Kidney epithelial cell (primary cell): ENCODE data around the gene CASP14. TPM values are rescaled to one million over a fixed set of nuclear protein-coding genes. Genes with fewer than 3 reads are reported as not detected.
"Not testable (repeated sequence)": the region's sequence is repeated elsewhere in the genome, so short reads cannot be mapped to it uniquely, and the experiment has no call there.

Experiments
- DNase-seq: peaks from one replicate; pipeline ENCODE4 v3.0.0-alpha.2; 2010; ENCODE audit warnings: low read depth
- H3K27me3 ChIP-seq: 2 replicates; pipeline ENCODE4 v1.6.0; 2011; ENCODE audit warnings: low read length; ENCODE audit not compliant: control insufficient read depth, insufficient read depth
- H3K36me3 ChIP-seq: 2 replicates; pipeline ENCODE4 v1.5.1; 2011; ENCODE audit warnings: low read length; ENCODE audit not compliant: control insufficient read depth, insufficient read depth
- H3K4me3 ChIP-seq: 2 replicates; pipeline ENCODE4 v1.5.1; 2011; ENCODE audit warnings: low read depth, mild to moderate bottlenecking, control low read depth, low read length
- CTCF ChIP-seq: IDR thresholded peaks from 2 replicates; pipeline ENCODE4 v1.5.1; 2011; ENCODE audit warnings: mild to moderate bottlenecking, moderate library complexity, low read length, control low read depth, inconsistent platforms; ENCODE audit not compliant: insufficient read depth, poor library complexity, severe bottlenecking
- total RNA-seq: library from RNA; depleted of rRNA; stranded (reverse); fragments of >200 nt; gene quantifications from 2 replicates; pipeline ENCODE4 v1.2.3, GENCODE V29; 2015

Gene CASP14
- total RNA-seq, 1 donor from 2014 or later = not detected

GRCh38 chr19:15096223-15096622 is 46.9 kb downstream of the CASP14 start:
- TF ChIP-seq CTCF = no peak
- DNase-seq = no peak
- no peak overlapping the region for H3K4me3 ChIP-seq
- H3K27me3 ChIP-seq = no peaks in the 10 kb centered on the region
- no peaks in the 10 kb centered on the region for H3K36me3 ChIP-seq

DNA sequence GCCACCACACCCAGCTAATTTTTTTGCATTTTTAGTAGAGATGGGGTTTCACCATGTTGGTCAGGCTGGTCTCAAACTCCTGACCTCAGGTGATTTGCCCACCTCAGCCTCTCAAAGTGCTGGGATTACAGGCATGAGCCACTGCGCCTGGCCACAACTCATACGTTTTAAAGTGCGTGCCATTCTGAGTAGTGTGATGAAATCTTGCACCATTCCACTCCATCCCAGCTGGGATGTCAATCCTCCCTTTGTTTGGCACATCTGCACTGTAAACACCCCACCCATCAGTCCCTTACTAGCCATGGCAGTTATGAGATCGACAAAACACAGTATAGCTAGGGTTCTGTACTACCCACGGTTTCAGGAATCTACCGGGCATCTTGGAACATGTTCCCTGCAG is 48.7 kb downstream of the CASP14 start:
- not testable (repeated sequence) for H3K36me3 ChIP-seq, H3K27me3 ChIP-seq, DNase-seq, H3K4me3 ChIP-seq

DNA sequence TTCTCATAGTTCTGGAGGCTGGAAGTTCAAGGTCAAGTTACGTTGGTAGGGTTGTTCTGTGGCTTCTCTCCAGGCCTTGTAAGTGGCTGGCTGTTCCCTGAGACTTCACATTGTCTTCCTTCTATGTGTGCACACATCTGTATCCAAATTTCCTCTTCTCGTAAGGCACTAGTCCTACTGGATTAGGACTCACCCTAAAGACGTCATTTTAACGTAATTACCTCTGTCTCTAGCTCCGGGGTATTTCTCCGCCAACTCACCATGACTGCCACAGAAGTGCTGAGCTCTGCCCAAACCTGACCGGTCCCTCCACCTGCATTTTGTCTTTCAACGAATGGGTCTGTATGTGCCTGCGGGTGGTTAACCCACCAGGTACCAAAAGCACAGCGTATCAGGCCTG is 49.2 kb downstream of the CASP14 start:
- H3K36me3 ChIP-seq = no peaks in the 10 kb centered on the region
- H3K27me3 ChIP-seq = no peaks in the 10 kb centered on the region
- TF ChIP-seq CTCF = no peak
- DNase-seq = no peak
- no peak overlapping the region for H3K4me3 ChIP-seq

DNA sequence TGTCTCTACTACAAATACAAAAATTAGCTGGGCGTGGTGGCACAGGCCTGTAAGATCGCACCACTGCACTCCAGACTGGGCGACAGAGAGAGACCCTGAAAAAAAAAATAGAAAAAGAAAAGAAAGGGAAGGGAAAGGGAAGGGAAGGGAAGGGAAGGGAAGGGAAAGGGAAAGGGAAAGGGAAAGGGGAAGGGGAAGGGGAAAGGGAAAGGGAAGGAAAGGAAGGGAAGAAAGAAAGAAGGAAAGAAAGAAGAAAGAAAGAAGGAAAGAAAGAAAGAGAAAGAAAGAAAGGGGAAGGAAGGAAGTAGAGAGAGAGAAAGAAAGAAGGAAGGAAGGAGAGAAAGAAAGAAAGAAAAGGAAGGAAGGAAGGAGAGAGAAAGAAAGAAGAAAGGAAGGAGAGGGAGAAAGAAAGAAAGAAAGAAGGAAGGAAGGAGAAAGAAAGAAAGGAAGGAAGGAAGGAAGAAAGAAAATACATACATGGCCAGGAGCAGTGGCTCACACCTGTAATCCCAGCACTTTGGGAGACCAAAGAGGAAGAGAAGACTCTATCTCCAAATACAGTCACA is 49.8 kb downstream of the CASP14 start:
- DNase-seq = no peak
- TF ChIP-seq CTCF = no peak
- no peaks in the 10 kb centered on the region for H3K36me3 ChIP-seq
- H3K4me3 ChIP-seq = no peak overlapping the region
- H3K27me3 ChIP-seq = no peaks in the 10 kb centered on the region

GRCh38 chr19:15101479-15102082 is 52.3 kb downstream of the CASP14 start:
- no peaks in the 10 kb centered on the region for H3K27me3 ChIP-seq
- TF ChIP-seq CTCF = peak; percentile 69
- H3K4me3 ChIP-seq = no peak overlapping the region
- DNase-seq = no peak
- H3K36me3 ChIP-seq = no peaks in the 10 kb centered on the region

- Histone ChIP-seq H3K4me3 (no peak overlapping the region), H3K27me3 (no peaks in the 10 kb centered on the region), H3K36me3 (no peaks in the 10 kb centered on the region)
- no peak for TF ChIP-seq CTCF
- DNase-seq = no peak
Measured at GRCh38 chr19:15104003-15104402, 54.7 kb downstream of the CASP14 start.
